ENCODE data around the gene CIAO2B.

The CIAO2B gene

GRCh38 chr16:66885491-66885890 is 48.7 kb downstream of the CIAO2B start:
- DNase-seq, result no peak

- DNase-seq, result no peak
Observed at GRCh38 chr16:66882702-66883101, 51.5 kb downstream of the CIAO2B start.
